Limb (tissue), 2 donors: Measurements from ENCODE around the gene PSMA1.
A peak's percentile ranks its signal among the peaks of the same experiment; 100 is the strongest.
"Not testable (repeated sequence)": the region's sequence is repeated elsewhere in the genome, so short reads cannot be mapped to it uniquely, and the experiment has no call there.

ENCODE experiments used
- DNase-seq, 2 donors: peaks; one replicate each; pipeline ENCODE4 v3.0.0-alpha.2; 2016; ENCODE audit errors: extremely low spot score in 2 of 2

PSMA1 gene

GRCh38 chr11:14519917-14520746, at the start of gene PSMA1:
TSS of gene PSMA1 (minus strand) at chr11:14520386. CDS start at chr11:14520299, 87 bp downstream.
- peak; percentile 96 to 98 for DNase-seq

GRCh38 chr11:14569516-14569915, 49.3 kb upstream of the PSMA1 start:
- not testable (repeated sequence) for DNase-seq

GRCh38 chr11:14567064-14567651, 47.0 kb upstream of the PSMA1 start:
- no peak for DNase-seq

GRCh38 chr11:14566331-14567063, 46.3 kb upstream of the PSMA1 start:
- no peak for DNase-seq

GRCh38 chr11:14565845-14566244, 45.7 kb upstream of the PSMA1 start:
- no peak for DNase-seq

- DNase-seq: no peak
These were observed 35.6 kb upstream of the PSMA1 start for GRCh38 chr11:14555818-14556217.

- DNase-seq: peak in 1 of 2 donors; percentile 51
These were observed 34.8 kb upstream of the PSMA1 start for GRCh38 chr11:14554959-14555358.

GRCh38 chr11:14552089-14552488, 31.9 kb upstream of the PSMA1 start:
- no peak for DNase-seq

- DNase-seq: no peak
These were observed 31.2 kb upstream of the PSMA1 start for GRCh38 chr11:14551380-14551779.

GRCh38 chr11:14549891-14550290, 29.7 kb upstream of the PSMA1 start:
- DNase-seq: no peak

GRCh38 chr11:14547440-14547839, 27.3 kb upstream of the PSMA1 start:
- DNase-seq: no peak

- no peak for DNase-seq
These were observed 26.5 kb upstream of the PSMA1 start for GRCh38 chr11:14546672-14547071.

- DNase-seq: no peak
These were observed 24.4 kb upstream of the PSMA1 start for GRCh38 chr11:14544611-14545010.

- no peak for DNase-seq
These were observed 23.1 kb upstream of the PSMA1 start for GRCh38 chr11:14543260-14543659.

GRCh38 chr11:14542324-14542723, 22.1 kb upstream of the PSMA1 start:
- DNase-seq: no peak

- no peak for DNase-seq
These were observed 21.2 kb upstream of the PSMA1 start for GRCh38 chr11:14541192-14541947.

GRCh38 chr11:14539982-14540421, 19.8 kb upstream of the PSMA1 start:
- no peak for DNase-seq

- DNase-seq: no peak
These were observed 18.9 kb upstream of the PSMA1 start for GRCh38 chr11:14538926-14539554.

GRCh38 chr11:14538271-14538925, 18.2 kb upstream of the PSMA1 start:
- no peak for DNase-seq

GRCh38 chr11:14537134-14537599, 17.0 kb upstream of the PSMA1 start:
- DNase-seq: peak; percentile 31 to 52
